GM19035 (cell line): ENCODE data around the gene ESYT3.
"Not testable (repeated sequence)": the region's sequence is repeated elsewhere in the genome, so short reads cannot be mapped to it uniquely, and the experiment has no call there.

Experiments
- ATAC-seq: cut with Tn5 transposase; IDR thresholded peaks from one replicate; pipeline ENCODE4 v1.9.1; 2021; ENCODE audit not compliant: unreplicated experiment

ESYT3 gene

GRCh38 chr3:138442433-138442832 is 8.0 kb downstream of the ESYT3 start:
- no peak for ATAC-seq

GRCh38 chr3:138443091-138443490 is 8.7 kb downstream of the ESYT3 start:
- no peak for ATAC-seq

DNA sequence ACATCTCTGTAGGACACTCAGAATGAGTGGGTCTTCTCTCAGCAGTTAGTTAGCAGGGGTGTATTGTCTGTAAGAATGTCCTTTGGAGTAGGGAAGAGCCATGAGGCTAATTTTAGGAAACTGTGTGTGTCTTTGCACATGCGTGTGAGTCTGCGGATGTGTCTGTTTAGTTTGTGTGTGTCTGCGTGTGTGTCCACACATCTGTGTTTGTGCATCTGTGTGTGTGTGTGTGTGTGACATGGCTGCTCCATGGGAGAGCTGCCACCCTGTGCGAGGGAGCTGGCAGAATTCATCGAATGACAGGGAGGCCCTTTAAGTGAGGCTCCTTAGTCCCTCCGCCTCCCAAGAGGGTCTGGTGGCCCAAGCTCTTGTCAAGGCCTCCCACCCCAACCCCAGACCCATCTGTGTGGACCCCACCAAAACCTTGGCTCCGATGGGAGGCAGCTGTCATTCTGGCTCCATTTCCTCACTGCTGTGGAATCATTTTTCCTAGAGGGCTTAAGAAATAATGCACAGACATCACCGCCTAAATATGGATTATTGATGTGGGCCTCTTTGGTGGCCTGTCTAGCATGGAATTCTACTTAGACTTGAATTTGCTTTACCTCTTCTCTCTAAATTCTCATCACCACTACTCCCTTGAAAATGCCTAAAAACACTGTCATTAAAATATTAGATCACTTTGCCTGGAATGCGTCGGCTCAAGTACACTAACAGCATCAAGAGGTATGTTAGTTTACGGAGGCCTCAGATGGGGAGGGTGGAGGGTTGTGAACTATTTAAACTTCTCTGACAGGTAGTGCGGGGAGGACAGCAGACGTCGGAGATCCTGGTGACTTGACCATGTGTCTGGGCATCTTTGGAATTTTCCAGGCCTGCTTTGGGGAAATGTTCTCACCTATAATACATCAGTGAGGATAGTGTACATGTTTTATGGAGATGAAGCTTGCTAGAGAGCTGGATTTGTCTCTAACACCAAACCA is 9.4 kb downstream of the ESYT3 start:
- no peak for ATAC-seq

DNA sequence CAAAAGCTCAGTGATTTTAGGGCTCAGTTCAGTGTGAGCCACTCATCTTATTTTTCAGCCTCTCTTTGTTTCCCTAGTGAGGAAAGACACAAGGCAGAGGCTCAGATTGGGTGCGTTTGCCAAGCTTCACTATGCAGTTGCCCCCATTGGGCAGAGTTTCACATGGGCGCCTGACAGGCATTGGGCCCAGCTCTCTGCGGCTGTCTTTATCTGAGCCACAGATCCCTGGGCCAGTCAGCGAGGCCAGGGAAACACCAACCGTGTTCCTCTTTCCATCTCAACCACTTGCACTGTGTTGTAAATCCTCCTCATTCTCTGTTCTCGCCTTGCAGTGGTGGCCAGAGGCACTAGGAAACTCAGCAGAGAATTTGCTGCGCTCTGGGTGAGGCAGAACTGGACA is 10.8 kb downstream of the ESYT3 start:
- ATAC-seq, result no peak

- no peak for ATAC-seq
Measured at GRCh38 chr3:138445654-138446053, 11.2 kb downstream of the ESYT3 start.

DNA sequence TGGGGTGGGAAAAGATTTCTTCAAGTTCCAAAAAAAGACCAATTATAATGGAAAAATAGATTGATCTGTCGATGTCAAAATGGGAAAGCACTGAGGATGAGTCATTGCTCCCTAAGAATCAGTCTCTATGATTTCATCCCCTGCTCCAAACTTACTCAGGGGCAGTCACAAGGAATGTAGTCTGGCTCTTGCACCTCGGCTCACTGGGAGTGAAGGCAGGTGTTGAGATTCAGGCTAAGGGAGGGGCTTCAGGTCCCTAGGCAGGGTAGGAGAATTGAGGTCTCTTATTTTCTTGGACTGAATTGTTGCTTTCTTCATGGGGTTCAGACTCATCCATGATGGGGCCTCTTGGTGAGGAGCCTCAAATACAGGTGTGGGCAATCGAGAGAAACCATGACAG is 14.2 kb downstream of the ESYT3 start:
- ATAC-seq, result no peak

GRCh38 chr3:138449490-138449889 is 15.1 kb downstream of the ESYT3 start:
- no peak for ATAC-seq

DNA sequence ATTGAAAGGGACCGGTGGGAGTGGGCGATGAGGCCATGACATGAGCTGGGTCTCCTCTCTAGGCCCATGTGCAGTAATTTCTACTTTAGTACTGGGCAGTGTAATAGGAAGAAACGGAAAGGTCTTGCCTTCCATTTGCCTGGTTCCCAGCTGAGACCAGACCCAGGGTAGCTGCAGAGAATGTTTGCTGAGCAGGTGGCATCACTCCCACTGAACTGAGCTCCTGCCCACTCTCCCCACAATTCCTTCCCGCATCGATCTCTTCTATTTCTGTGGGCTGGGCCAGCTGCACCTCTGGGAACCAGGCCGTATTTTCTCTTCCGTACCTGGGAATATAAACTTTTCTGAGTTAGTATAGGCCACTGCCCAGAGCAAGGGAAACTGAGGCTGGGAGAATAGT is 15.8 kb downstream of the ESYT3 start:
- ATAC-seq, result no peak

DNA sequence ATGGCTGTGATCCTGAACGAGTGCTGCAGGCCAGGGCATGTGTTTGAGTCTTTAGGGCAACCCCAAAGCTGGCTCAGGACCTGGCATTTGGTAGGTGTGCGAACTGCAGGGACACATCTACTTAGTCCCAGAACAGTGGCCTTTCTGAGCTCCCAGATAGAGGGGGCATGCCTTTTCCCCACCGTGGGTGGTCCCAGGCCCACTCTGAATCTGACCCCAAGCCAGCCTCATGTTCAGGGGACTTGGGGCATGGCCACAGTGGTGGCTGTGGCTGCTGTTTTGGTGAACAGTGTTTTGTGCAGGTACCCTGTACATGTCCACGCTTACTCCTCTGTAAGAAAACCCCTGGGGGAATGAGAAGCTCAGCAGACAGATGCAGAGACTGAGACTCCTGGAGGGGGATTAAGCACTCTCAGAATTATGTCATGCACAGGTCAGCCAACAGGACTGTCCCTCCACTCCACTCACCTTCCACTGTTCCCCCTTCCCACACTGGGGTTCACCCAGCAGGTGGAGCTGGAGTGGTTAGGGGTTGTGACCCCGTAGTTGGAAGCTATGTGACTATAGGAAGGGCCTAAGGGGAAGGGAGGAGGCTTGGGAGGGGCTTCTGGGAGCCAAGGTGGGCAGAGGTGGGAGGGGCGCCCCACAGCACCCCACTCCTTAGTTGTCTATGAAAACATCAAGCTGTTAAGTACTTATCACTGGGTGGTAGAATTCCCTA is 16.4 kb downstream of the ESYT3 start:
- no peak for ATAC-seq

GRCh38 chr3:138451595-138452162 is 17.3 kb downstream of the ESYT3 start:
- no peak for ATAC-seq

GRCh38 chr3:138452436-138452835 is 18.0 kb downstream of the ESYT3 start:
- no peak for ATAC-seq

DNA sequence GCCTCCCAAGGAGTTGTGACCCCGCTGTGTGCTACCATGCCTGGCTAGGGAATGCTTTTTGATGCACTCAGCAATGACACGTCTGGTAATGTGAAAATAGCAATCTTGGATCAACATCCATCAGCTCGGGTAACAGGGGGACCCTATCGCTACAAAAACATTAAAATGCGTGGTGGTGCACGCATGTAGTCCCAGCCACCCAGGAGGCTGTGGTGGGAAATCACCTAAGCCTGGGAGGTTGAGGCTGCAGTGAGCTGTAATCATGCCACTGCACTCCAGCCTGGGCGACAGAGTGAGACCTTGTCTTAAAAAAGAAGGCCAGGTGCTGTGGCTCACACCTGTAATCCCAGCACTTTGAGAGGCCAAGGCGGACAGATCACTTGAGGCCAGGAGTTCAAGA is 19.5 kb downstream of the ESYT3 start:
- ATAC-seq, result not testable (repeated sequence)

- no peak for ATAC-seq
Measured at GRCh38 chr3:138455801-138456716, 21.6 kb downstream of the ESYT3 start.

GRCh38 chr3:138456961-138457862 is 22.8 kb downstream of the ESYT3 start:
- ATAC-seq, result no peak

DNA sequence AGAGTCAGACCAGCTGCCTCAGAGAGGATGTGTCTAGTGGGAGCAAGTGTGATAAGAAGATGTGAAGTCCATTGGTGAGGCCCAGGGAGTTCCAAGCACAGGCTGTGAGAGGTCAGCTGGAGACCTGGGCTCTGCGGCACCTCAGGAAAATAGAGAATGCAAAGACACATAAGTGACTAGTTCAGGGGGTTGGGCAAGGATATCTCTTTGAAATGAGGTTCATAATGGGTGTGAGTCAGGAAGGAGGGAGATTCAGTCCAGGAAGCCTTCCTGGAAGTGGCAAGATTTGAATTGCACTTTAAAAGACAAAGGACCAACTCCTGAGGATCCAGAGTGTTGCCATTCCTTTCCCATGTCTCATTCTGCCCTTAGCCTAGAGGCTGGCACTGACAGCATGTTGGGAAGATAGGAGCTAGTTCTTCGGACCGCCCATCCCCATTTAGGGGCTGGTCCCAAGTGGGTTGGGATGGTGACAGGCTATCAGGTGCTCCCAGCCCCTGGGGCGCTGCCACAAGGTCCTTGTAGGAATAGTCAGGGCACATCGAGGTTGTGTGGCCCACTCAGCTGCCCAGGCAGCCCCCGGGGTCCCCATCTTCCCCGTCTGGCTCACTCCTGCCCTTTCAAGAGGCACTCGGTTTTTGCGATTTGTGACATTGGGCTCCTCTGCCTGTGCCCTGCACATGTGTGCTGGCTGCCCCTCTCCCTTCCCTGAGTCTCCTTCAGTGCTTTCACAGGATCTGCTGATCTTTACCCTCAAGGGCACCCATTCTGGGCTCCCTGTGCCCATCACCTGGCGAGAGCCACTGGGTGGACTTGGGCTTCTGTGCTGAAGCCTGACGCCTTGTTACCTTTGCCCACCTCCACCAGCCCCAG is 23.7 kb downstream of the ESYT3 start:
- no peak for ATAC-seq

DNA sequence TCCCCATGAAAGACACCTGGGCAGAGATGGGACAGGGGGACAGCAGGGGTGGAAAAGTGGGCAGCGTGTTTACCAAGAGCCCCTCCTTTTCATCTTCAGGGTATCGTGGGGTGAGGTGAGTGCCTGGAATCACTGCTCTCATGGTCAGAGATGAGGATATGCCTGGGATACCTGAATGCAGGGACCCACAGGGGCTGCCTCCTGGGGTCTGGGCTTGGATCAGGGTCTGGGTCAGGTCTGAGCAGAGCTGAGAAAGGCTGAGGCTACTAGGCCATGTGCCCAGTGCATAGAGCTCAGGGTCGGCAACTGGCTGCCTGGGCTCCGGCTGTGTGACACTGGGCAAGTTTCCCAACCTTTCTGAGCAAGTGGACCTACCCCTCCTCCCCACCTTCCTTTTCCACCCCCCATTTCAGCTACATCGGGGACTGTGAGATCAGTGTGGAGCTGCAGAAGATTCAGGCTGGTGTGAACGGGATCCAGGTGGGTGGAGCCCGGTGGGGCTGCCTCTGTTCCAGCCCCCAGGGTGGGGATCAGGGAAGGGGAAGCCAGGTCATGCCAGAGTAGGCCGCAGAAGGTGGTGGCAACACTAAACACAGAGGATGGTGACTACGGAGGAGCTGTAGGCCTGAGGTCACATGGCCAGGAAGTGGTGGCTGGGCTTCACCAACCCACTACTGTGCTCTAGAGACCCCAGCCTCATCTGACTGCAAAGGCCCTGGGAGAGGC is 24.5 kb downstream of the ESYT3 start:
- ATAC-seq, result no peak

- no peak for ATAC-seq
Measured at GRCh38 chr3:138459619-138460535, 25.5 kb downstream of the ESYT3 start.
